H9 (cell line): ENCODE results near the gene ELFN2. TPM values are rescaled to one million over a fixed set of nuclear protein-coding genes. Genes with fewer than 3 reads are reported as not detected.
A peak's percentile ranks its signal among the peaks of the same experiment; 100 is the strongest.

ENCODE experiments used
- DNase-seq: peaks from one replicate; pipeline ENCODE4 v3.0.0-alpha.2; 2017
- H2AFZ ChIP-seq: one replicate; pipeline ENCODE4 v1.6.1; 2013; ENCODE audit warnings: mild to moderate bottlenecking, low read length, control low read depth, moderate library complexity
- H2AK5ac ChIP-seq: 2 replicates; pipeline ENCODE4 v1.6.1; 2013; ENCODE audit warnings: low read length, control low read depth, mixed read lengths; ENCODE audit not compliant: insufficient read length
- H2BK120ac ChIP-seq: one replicate; pipeline ENCODE4 v1.6.1; 2013; ENCODE audit warnings: low read depth, mild to moderate bottlenecking, low read length, control low read depth, inconsistent platforms; ENCODE audit not compliant: poor library complexity, severe bottlenecking
- H2BK12ac ChIP-seq: 2 replicates; pipeline ENCODE4 v1.6.1; 2013; ENCODE audit warnings: low read length, control low read depth, mixed read lengths, low read depth; ENCODE audit not compliant: insufficient read length
- H2BK15ac ChIP-seq: 2 replicates; pipeline ENCODE4 v1.6.1; 2013; ENCODE audit warnings: low read depth, low read length, control low read depth
- H2BK20ac ChIP-seq: one replicate; pipeline ENCODE4 v1.6.1; 2013; ENCODE audit warnings: low read depth, mild to moderate bottlenecking, low read length, control low read depth, inconsistent platforms; ENCODE audit not compliant: poor library complexity, severe bottlenecking
- H2BK5ac ChIP-seq: 2 replicates; pipeline ENCODE4 v1.6.1; 2013; ENCODE audit warnings: low read length, control low read depth, mixed read lengths; ENCODE audit not compliant: insufficient read length
- H3K14ac ChIP-seq: 2 replicates; pipeline ENCODE4 v1.6.1; 2013; ENCODE audit warnings: low read length, control low read depth; ENCODE audit not compliant: insufficient read depth
- H3K18ac ChIP-seq: 2 replicates; pipeline ENCODE4 v1.6.1; 2013; ENCODE audit warnings: low read depth, mild to moderate bottlenecking, mixed read lengths, low read length, control low read depth; ENCODE audit not compliant: insufficient read length
- H3K23ac ChIP-seq: 2 replicates; pipeline ENCODE4 v1.6.1; 2013; ENCODE audit warnings: low read length, control low read depth, mixed read lengths, low read depth; ENCODE audit not compliant: insufficient read length
- H3K23me2 ChIP-seq: 2 replicates; pipeline ENCODE4 v1.6.1; 2013; ENCODE audit warnings: low read depth, mild to moderate bottlenecking, mixed read lengths, low read length, control low read depth; ENCODE audit not compliant: insufficient read length, poor library complexity, severe bottlenecking
- H3K27ac ChIP-seq: 2 replicates; pipeline ENCODE4 v1.5.1; 2013; ENCODE audit warnings: low read length, control low read depth, mixed read lengths, low read depth; ENCODE audit not compliant: insufficient read length
- H3K27me3 ChIP-seq: 2 replicates; pipeline ENCODE4 v1.6.1; 2013; ENCODE audit warnings: low read length, control low read depth, inconsistent platforms; ENCODE audit not compliant: insufficient read depth
- H3K4ac ChIP-seq: 2 replicates; pipeline ENCODE4 v1.6.1; 2013; ENCODE audit warnings: low read depth, mild to moderate bottlenecking, control low read depth, inconsistent platforms, low read length, moderate library complexity
- H3K4me1 ChIP-seq: 2 replicates; pipeline ENCODE4 v1.6.1; 2013; ENCODE audit warnings: low read length, control low read depth, inconsistent platforms; ENCODE audit not compliant: insufficient read depth
- H3K4me2 ChIP-seq: 2 replicates; pipeline ENCODE4 v1.6.1; 2013; ENCODE audit warnings: low read length, control low read depth, mixed read lengths; ENCODE audit not compliant: insufficient read length, insufficient read depth
- H3K56ac ChIP-seq: 2 replicates; pipeline ENCODE4 v1.6.1; 2013; ENCODE audit warnings: low read depth, mild to moderate bottlenecking, mixed read lengths, low read length, control low read depth; ENCODE audit not compliant: insufficient read length
- H3K79me1 ChIP-seq: 2 replicates; pipeline ENCODE4 v1.6.1; 2013; ENCODE audit warnings: low read depth, mild to moderate bottlenecking, moderate library complexity, low read length, control low read depth, inconsistent platforms; ENCODE audit not compliant: insufficient read depth, poor library complexity, severe bottlenecking
- H3K79me2 ChIP-seq: 2 replicates; pipeline ENCODE4 v1.6.1; 2013; ENCODE audit warnings: low read length, control low read depth, inconsistent platforms; ENCODE audit not compliant: insufficient read depth
- H3K9ac ChIP-seq: 2 replicates; pipeline ENCODE4 v1.6.1; 2013; ENCODE audit warnings: low read length, control low read depth, mixed read lengths; ENCODE audit not compliant: insufficient read length; ENCODE audit errors: extremely low read depth
- H3K9me3 ChIP-seq: one replicate; pipeline ENCODE4 v1.6.1; 2013; ENCODE audit warnings: low read depth, low read length, inconsistent platforms; ENCODE audit not compliant: control insufficient read depth
- H3T11ph ChIP-seq: one replicate; pipeline ENCODE4 v1.6.1; 2013; ENCODE audit warnings: mild to moderate bottlenecking, low read length, control low read depth, inconsistent platforms
- H4K20me1 ChIP-seq: one replicate; pipeline ENCODE4 v1.6.1; 2013; ENCODE audit not compliant: control insufficient read depth, insufficient read length, insufficient read depth
- H4K5ac ChIP-seq: 2 replicates; pipeline ENCODE4 v1.6.1; 2013; ENCODE audit warnings: low read depth, mild to moderate bottlenecking, mixed read lengths, low read length, control low read depth; ENCODE audit not compliant: insufficient read length
- H4K8ac ChIP-seq: replicated peaks from 2 replicates; pipeline ENCODE4 v1.6.1; 2013; ENCODE audit warnings: low read length, control low read depth, mixed read lengths, low read depth; ENCODE audit not compliant: insufficient read length
- H4K91ac ChIP-seq: 2 replicates; pipeline ENCODE4 v1.6.1; 2013; ENCODE audit warnings: low read depth, mild to moderate bottlenecking, moderate library complexity, mixed read lengths, low read length, control low read depth; ENCODE audit not compliant: insufficient read length
- H3K27ac Mint-ChIP-seq, 3 experiments: 2 replicates in 2 of 3; 3 replicates in 1 of 3; pipeline ENCODE4 v1.8.0; 2020 to 2021; ENCODE audit warnings: mixed read lengths in 3 of 3, mild to moderate bottlenecking in 1 of 3, moderate library complexity in 1 of 3
- H3K27me3 Mint-ChIP-seq: 2 replicates; pipeline ENCODE4 v1.8.0; 2021; ENCODE audit warnings: low read depth, mild to moderate bottlenecking, moderate library complexity, mixed read lengths
- H3K36me3 Mint-ChIP-seq, 3 experiments: 2 replicates in 2 of 3; 3 replicates in 1 of 3; pipeline ENCODE4 v1.8.0; 2020 to 2021; ENCODE audit warnings: low read depth in 3 of 3, mixed read lengths in 3 of 3; ENCODE audit not compliant: insufficient read depth in 1 of 3
- H3K4me1 Mint-ChIP-seq, 2 experiments: 2 replicates each; pipeline ENCODE4 v1.8.0; 2020; ENCODE audit warnings: mixed read lengths in 2 of 2
- H3K4me3 Mint-ChIP-seq, 2 experiments: 2 replicates in 1 of 2; 3 replicates in 1 of 2; pipeline ENCODE4 v1.8.0; 2020 to 2021; ENCODE audit warnings: mild to moderate bottlenecking in 2 of 2, mixed read lengths in 2 of 2, moderate library complexity in 1 of 2
- H3K9me3 Mint-ChIP-seq, 2 experiments: 2 replicates in 1 of 2; 3 replicates in 1 of 2; pipeline ENCODE4 v1.8.0; 2020; ENCODE audit warnings: mild to moderate bottlenecking in 2 of 2, mixed read lengths in 2 of 2, moderate library complexity in 1 of 2
- WGBS: extraction: QIAGEN DNeasy Blood & Tissue Kit; methylation state at CpG from one replicate; pipeline ENCODE4 v1.1.7; 2013; ENCODE audit warnings: missing lambda C conversion rate, low lambda C conversion rate, mixed read lengths; ENCODE audit not compliant: insufficient read length; ENCODE audit errors: extremely low coverage; 5-methylcytosine and 5-hydroxymethylcytosine counted together
- total RNA-seq: library from RNA; stranded (reverse); gene quantifications from 2 replicates; pipeline ENCODE4 v1.2.1, GENCODE V29; 2021
- TF ChIP-seq, protein P1 (sequence below): fragments of 200-600 bp; sonication (generic); conservative IDR thresholded peaks from 3 replicates; pipeline ENCODE4 v1.8.0; 2021; ENCODE audit warnings: antibody characterized with exemption, mild to moderate bottlenecking

ELFN2 gene
- total RNA-seq, 1 experiment from 2014 or later: 0.70 TPM

DNA sequence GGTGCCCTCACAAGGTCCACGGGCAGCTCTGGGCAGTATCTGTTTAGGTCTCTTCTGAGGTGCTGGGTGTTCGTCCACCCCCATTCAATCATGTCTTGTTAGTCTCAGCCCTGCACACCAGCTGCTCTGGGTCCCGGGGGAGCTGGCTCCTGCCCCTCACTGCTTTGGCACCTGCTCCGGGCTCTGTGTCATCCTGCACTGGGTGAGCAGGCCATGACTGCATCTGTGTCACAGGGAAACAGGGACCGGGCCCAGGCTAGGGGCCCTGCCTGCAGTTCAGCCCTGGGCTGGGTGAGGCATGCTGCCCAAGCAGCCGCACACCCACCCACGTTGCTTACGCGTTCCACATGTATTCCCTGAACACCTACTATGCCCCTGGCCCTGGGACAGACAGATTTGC lies 43.9 kb downstream of the ELFN2 start:
- Histone ChIP-seq H3K18ac (no peak overlapping the region), H3K56ac (no peak overlapping the region), H3K79me2 (no peaks in the 10 kb centered on the region), H2BK120ac (no peak overlapping the region), H3K79me1 (no peaks in the 10 kb centered on the region), H3K23ac (no peak overlapping the region), H3T11ph (no peak overlapping the region), H3K27me3 (no peaks in the 10 kb centered on the region), H3K23me2 (no peaks in the 10 kb centered on the region), H3K4me2 (no peak overlapping the region), H2AFZ (no peak overlapping the region), H3K9me3 (no peaks in the 10 kb centered on the region), H2BK20ac (no peak overlapping the region), H4K20me1 (no peaks in the 10 kb centered on the region), H2AK5ac (no peak overlapping the region), H3K9ac (no peak overlapping the region), H3K14ac (no peak overlapping the region), H3K27ac (no peak overlapping the region), H4K91ac (no peak overlapping the region), H2BK12ac (no peak overlapping the region), H2BK15ac (no peak overlapping the region), H3K4ac (no peak overlapping the region), H3K4me1 (no peaks in the 10 kb centered on the region), H4K8ac (no peak overlapping the region), H2BK5ac (no peak overlapping the region), H4K5ac (no peak overlapping the region)
- Mint-ChIP-seq H3K9me3 (no peaks in the 10 kb centered on the region), H3K27me3 (peaks cover 3% of the 10 kb centered on the region; the same call in 1 of the 2 replicates), H3K27ac (peak overlapping the region in 1 of 3 experiments; percentile 53; a peak in 2 of 7 replicates), H3K36me3 (no peaks in the 10 kb centered on the region), H3K4me3 (no peak overlapping the region), H3K4me1 (peaks cover 4 to 22% of the 10 kb centered on the region in 2 experiments)
- no peak for DNase-seq
- TF ChIP-seq, protein P1, sequence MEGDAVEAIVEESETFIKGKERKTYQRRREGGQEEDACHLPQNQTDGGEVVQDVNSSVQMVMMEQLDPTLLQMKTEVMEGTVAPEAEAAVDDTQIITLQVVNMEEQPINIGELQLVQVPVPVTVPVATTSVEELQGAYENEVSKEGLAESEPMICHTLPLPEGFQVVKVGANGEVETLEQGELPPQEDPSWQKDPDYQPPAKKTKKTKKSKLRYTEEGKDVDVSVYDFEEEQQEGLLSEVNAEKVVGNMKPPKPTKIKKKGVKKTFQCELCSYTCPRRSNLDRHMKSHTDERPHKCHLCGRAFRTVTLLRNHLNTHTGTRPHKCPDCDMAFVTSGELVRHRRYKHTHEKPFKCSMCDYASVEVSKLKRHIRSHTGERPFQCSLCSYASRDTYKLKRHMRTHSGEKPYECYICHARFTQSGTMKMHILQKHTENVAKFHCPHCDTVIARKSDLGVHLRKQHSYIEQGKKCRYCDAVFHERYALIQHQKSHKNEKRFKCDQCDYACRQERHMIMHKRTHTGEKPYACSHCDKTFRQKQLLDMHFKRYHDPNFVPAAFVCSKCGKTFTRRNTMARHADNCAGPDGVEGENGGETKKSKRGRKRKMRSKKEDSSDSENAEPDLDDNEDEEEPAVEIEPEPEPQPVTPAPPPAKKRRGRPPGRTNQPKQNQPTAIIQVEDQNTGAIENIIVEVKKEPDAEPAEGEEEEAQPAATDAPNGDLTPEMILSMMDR: no peak
- no CpG with 5 or more reads among the region's 9 CpGs for WGBS
